Measurements from ENCODE around the gene ADCY4. TPM values are rescaled to one million over a fixed set of nuclear protein-coding genes. Genes with fewer than 3 reads are reported as not detected.
A peak's percentile ranks its signal among the peaks of the same experiment; 100 is the strongest.

ADCY4 gene
- total and polyA plus RNA-seq, 2 of the 13 experiments (the other 11 are each of a cell fraction or from before 2014, with no cell fraction given) = 0.03 TPM; not detected in 1

GRCh38 chr14:24315807-24316596 is 18.9 kb downstream of the ADCY4 start (continued):
- peak; percentile 97 for TF ChIP-seq ZXDC (CRISPR knock-in tag; IDR thresholded peaks at IDR 0.05)
- TF ChIP-seq SCMH1 (CRISPR knock-in tag; IDR thresholded peaks at IDR 0.05; ENCODE audit: borderline replicate concordance) = no peak
- no peak; the same call in 1 of the 2 replicates for TF ChIP-seq EEA1 (CRISPR knock-in tag; IDR thresholded peaks at IDR 0.05; ENCODE audit: borderline replicate concordance)
- no peak; the same call in 1 of the 2 replicates for TF ChIP-seq ATRX (CRISPR knock-in tag; IDR thresholded peaks at IDR 0.05; ENCODE audit: borderline replicate concordance)
- peak; percentile 97 for TF ChIP-seq ZNF225 (CRISPR knock-in tag; IDR thresholded peaks at IDR 0.05)
- TF ChIP-seq CHD2 (IDR thresholded peaks at IDR 0.05; ENCODE audit: low read depth, low read length) = no peak; the same call in 1 of the 2 replicates
- peak; percentile 95 for TF ChIP-seq ZNF704 (CRISPR knock-in tag; IDR thresholded peaks at IDR 0.05; ENCODE audit: borderline replicate concordance)
- no peak for TF ChIP-seq DDIT3 (CRISPR knock-in tag; IDR thresholded peaks at IDR 0.05)
- peak; percentile 92 to 95 for TF ChIP-seq HMGXB4 (CRISPR knock-in tag; IDR thresholded peaks at IDR 0.05; ENCODE audit: borderline replicate concordance in 1 of 2, low read depth in 1 of 2)
- TF ChIP-seq KIAA2018 (CRISPR knock-in tag; IDR thresholded peaks at IDR 0.05; ENCODE audit: borderline replicate concordance) = 0 out of 2 replicates have a peak, but pooled peaks have one; percentile 92
- no peak for TF ChIP-seq ZNF562 (CRISPR knock-in tag; IDR thresholded peaks at IDR 0.05; ENCODE audit: borderline replicate concordance)
- TF ChIP-seq ZNF619 (CRISPR knock-in tag; IDR thresholded peaks at IDR 0.05) = peak; percentile 92
- TF ChIP-seq ZFAT (CRISPR knock-in tag; conservative IDR thresholded peaks at IDR 0.05) = peak; percentile 96

All from HepG2 (cell line).